HG02852 (cell line): ENCODE measurements around the gene ITFG1.
"Not testable (repeated sequence)": the region's sequence is repeated elsewhere in the genome, so short reads cannot be mapped to it uniquely, and the experiment has no call there.

ENCODE experiments used
- ATAC-seq: cut with Tn5 transposase; IDR thresholded peaks from one replicate; pipeline ENCODE4 v1.9.1; 2021; ENCODE audit warnings: mild to moderate bottlenecking, moderate library complexity; ENCODE audit not compliant: unreplicated experiment

ITFG1 gene

DNA sequence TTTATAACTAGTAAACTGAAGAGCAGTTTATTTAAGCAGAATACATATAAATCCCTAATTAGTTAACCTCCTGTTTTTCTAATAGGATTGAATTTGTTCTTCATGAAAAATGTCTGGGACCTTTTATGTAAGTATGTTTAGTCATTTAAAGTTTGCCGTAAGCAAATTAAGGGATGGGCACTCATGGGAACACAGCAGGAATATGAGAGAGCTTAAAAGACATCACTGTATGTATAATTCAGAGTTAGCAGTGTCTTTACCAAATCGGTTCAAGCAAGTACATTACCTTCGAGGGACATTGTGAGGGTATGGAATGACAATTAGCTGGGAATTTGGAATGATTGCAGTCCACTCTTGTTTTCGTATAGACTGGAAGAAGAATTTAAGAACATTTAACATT is 299.4 kb downstream of the ITFG1 start:
- ATAC-seq: no peak

DNA sequence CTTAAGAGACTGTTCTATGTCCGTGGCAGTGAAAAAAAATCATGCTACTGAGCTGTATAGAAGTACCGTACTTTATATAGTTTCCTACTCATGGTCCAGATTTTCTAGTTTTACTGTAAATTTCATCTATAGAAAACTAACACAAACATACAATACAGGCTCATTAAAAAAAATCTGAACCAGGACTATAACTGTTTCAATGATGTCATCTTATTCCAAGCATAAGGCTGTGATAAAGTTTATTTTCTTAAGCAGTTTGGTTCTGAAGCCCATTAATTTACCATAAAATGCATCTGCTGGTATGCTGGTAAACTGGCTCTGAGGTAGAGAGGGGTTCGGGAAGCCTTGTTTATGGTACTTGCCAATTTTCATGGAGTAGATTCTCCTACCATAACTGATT is 300.4 kb downstream of the ITFG1 start:
- ATAC-seq: no peak

DNA sequence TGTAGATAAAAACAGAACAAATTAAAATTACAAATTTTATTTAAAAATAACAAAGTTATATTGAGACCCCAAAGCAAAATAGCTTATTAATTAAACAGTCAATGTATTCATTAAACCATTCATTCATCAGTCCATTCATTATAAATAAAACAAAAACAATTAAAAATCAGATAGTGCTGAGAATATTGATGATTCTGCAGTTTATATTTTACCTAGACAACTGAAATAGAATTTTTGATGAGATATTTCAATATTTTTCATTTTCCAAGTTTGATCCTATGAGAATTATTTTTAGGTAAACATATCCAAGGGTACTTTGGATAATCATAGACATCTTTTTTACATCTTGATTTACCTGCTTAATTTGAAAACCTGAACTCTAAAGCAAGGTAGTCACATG is 301.9 kb downstream of the ITFG1 start:
- no peak for ATAC-seq

DNA sequence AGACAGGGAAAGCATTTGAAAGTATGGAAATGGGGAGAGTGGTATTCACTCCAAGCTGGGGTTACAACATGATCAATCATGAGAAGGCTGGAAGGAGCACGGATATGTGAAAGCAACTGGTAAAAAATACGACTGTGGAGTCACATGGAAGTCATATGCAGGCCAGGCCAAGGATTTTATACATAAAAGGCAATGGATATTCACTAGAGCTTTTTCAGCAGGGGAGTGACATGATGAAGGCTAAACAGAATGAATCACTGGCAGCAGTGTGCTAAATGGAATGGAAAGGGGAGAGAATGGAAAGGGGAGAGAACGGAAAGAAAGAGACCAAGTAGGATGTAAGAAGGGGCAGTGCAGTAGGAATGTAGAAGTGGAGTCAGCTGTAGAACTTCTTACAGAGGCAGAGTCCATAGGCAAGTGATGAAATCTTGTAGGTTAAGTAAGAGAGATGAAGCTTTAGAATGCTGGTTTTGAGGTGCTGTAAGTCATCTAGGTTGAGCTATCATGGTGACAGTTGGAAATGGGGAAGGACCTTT is 304.1 kb downstream of the ITFG1 start:
- no peak for ATAC-seq

DNA sequence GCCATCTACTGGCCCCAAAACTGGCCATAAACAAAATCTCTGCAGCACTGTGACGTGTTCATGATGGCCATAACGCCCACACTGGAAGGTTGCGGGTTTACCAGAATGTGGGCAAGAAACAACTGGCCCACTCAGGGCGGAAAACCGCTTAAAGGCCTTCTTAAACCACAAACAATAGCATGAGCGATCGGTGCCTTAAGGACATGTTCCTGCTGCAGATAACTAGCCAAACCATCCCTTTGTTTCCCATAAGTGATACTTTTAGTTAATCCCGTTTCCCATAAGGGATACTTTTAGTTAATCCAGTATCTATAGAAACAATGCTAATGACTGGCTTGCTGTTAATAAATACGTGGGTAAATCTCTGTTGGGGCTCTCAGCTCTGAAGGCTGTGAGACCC is 308.4 kb downstream of the ITFG1 start:
- ATAC-seq: not testable (repeated sequence)

DNA sequence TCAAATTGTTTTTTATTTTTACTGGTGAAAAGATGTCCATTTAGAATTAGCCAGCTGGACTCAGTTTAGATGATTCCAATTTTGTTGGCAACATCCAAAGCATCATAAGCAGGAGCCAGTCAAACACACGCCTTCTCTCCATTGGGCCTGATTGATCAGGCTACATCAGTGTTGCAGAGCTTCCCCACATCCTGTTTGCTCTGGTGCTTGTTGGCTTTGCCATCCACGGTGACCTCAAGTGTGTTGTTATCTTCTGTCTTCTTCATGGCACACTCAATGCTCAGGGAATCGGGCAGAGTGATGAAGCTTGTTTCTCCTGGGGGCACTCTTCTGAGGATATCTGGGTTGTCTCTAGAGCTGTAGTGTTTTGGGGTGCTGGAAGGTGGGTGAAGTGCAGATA is 310.8 kb downstream of the ITFG1 start:
- no peak for ATAC-seq

DNA sequence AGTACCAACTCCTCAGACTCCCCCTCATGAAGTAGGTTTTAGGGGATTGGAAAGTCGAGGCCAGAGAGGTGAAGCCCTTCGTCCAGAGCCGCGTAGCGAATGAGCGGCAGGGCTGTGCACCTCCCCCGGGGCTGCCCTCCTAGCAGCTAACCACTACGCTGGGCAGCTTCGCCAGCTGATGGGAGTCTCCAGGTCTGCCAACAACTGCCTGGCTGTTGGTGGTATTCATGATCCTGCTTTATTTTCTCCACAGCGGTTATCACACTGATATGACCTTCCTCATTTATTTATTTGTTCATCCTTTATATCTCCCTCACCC is 316.3 kb downstream of the ITFG1 start:
- no peak for ATAC-seq

DNA sequence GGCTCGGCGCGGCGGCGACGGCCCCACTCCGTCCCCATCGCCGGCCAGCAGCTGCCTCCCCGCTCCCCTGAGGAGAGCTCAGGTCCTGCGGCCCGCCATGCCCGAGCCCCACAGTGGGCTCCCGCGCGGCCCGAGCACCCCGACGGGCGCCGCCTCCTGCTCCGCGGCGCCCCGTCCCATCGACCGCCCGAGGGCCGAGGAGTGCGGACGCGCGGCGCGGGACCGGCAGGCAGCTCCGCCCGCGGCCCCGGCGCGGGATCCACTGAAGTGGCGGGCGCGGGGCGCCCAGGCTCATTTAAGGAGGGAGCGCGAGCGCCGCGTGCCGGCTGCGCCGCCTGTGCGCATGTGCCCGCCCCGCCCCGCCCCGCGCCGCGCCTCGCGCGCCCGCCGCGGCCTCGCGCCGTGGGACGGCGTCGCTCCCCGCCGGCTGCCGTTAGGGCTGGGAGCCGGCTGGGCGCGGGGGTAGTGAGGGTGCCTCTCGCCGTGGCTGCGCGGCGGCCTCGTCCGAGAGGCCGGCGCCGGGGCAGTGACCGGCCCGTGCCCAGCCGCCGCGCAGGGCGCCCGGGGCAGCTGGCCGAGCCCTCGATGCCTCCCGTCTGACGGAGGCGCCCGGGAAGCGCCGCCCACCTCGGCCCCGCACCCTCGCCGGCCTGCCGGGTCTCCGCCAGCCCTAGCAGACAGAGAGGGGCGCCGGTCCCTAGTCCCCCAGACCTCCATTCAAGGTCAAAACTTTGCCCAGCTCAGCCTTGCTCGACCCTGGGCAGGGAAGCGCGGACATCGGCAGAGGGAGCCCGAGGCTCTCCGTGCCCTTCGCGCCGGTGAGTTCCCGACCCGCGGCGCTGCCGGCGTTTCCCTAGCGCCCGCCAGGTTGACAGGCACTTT is 316.9 kb downstream of the ITFG1 start, which contains the start of gene NETO2:
TSS of gene NETO2 (minus strand) at position 269 of the 882 bp plus-strand sequence. CDS start 333 bp downstream, outside the sequence.
- ATAC-seq: peak; percentile 54

DNA sequence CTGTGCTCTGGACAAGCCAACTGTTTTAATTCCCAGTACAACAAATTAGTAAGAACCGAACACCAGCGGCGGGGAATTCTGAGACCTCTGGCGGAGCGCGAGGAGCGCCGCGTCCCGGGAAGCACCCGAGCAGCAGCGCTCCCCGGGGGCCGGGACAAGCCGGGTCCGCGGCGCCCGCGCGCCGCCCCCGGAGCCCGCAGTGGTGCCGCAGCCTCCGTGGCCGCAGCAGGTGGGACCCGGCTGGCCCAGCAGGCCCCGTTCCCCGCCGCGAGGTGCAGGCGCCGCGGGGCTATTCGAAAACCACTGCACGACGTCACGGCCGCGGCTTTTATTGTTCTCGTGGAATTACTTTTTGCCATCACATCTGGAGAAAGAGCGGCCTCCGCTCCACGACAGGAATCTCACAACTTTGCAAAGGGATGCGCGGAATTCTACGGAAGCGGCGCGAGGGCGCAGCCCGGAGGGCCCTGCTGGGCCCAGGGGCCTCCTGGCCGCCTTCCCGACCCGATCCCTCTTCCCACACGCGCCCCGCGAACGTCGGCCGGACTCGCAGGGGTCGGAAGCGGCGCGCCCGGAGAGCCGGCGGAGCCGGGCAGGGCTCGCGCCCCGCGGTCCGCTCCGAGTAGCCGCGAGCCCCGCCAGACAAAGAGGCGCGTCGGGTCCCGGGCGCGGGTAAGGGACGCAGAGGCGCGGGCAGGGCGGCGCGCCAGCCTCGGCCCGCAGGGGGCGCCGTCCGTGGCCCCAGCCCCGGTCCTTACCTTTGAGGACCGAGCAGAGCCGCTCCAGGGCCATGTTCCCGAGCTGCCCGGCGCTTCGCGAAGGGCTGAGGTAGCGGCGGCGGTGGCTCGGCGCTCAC is 317.8 kb downstream of the ITFG1 start:
- peak; percentile 69 for ATAC-seq

DNA sequence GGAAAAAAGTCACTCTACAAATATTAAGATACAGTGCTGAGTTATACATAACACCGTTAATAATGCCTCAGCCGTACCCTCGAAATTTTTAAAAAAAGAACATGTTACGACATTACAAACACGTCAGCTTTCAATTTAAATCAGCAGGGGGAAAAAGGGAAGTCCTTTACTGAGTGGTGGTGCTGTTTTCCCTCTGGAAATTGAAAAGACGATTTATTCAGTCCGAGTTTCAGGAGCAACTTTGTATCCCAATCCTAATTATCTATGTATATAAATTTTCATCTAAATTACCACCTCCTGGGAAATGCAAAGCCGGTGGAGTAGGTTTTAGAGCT is 318.4 kb downstream of the ITFG1 start:
- ATAC-seq: no peak

DNA sequence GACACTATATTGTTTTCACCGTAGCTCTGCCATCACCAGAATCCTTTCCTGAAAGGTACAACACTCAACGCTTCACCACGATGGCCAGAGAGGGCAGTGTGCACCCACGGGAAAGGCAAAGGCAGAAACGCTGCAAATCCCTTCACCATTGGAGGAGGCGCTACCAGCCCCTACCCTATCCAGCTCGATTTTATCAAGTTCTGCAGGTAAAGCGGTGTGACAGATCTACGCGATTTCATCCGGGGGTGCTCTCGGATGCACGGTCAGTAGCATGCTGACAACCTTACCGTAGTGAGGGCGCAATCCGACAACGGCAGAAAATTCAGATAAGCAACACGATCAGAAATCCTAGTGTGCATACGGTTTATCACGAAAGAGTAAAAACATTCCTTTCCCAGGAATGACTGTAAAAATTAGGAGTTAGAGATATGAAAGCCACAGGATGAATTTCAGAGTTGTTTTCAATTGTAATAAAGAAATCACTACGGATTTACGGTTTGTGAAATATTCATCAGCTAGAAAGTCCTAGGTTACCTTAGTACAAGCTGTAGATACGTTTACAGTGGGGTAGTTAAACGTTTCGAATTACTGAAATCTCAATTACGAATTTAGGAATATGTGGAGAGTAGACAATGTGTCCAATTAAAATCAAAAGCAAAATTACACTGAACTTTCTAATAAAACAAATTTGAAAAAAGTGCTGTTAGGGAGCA is 318.9 kb downstream of the ITFG1 start:
- peak; percentile 44 for ATAC-seq

DNA sequence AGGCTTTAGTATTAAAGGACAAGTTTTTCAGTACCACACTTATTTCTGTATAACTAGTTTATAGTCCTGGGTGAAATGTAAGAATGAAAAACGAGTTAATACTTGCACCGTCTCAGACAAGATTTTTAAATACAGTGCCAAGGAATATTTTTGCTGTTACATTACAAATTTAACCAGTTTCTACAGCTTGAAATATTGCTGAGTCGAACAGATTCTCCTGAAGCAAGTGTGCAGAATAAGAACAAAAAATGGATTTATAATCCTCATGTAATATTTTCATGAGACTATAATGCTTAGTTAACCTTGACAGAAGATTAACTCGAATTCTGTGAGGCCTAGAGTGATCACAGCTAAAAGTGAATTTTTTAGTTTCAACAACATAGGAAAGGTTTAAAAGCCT is 320.2 kb downstream of the ITFG1 start:
- ATAC-seq: no peak

DNA sequence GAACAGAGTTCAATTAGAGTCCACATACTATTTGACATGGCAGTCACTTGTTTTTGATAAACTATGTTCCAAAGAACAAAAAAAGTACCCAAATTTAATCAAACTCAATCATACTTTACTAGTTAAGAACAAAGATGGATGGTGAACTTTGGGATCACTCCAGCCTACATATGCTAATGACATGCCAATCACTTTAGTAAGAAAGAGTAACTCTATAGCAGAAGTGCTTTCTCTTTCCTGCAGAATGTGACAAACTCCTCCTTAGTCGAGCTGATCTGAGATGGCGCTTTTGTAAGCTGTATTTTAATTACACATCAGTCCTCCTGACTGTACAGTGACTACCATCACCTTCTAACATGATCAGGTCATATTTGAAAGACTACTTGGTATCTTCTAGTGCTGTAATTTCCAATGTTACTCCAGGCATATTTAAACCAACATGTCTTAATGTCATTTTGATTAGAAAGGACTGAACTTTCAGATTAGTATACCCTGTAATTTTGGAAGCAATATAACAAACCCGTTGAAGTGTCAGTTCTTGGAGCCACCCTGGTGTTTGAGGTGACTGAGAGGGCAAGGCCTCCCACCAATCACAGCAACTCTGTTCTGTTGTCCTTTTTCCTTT is 321.2 kb downstream of the ITFG1 start:
- ATAC-seq: no peak

DNA sequence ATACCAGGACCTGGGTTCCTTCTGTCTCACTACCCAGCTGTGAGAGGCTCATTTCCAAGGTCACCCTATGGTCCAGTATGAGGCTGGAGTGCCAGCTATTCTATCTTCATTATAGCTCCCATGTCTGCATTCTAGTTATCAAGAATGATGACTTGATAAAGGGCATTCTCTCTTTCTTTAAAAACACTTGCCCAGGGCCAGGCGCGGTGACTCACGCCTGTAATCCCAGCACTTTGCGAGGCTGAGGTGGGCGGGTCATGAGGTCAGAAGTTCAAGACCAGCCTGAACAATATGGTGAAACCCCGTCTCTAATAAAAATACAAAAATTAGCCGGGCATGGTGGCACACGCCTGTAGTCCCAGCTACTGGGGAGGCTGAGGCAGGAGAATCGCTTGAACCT is 322.9 kb downstream of the ITFG1 start:
- ATAC-seq: not testable (repeated sequence)

DNA sequence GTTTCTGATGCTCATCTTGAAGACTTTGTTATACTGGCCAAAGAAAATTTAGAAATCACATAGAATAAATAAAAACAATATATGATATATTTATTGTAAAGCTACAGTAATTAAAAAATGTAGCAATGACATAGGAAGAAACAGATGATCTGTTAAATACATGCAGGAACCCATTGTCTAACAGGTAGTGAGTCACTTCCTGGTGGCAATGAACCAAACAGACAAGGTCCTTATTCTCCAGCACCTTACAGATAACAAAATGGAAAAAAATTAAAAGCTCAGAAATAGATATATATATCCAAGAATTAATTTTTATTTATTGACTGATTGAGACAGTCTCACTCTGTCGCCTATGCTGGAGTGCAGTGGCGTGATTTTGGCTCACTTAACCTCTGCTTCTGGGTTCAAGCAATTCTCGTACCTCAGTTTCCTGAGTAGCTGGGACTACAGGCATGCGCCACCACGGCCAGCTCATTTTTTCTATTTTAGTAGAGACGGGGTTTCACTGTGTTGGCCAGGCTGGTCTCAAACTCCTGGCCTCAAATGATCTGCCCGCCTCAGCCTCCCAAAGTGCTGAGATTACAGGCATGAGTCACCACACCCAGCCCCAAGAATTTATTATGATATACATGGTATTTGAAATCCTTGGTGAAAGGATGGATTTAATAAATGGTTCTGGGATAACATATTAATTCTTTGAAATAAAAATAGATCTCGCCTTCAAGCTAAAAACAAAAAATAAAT is 324.6 kb downstream of the ITFG1 start:
- no peak for ATAC-seq

DNA sequence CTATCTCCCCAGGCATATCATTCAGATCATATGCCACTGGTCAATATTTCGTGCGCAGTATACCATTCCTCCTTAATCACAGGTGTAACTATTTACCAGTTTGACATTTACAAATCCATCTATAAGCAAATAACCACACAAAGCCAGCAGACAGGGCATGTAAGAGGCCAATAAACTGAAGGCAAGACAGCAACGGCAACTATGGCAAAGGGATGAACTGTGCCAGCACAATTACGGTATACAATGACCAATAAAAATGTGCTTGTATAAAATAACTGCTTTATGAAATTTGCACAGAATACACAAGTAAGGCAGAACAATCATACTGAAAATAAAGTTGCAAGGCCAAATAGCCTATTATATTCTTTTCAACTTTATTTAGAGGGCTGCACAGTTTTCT is 326.3 kb downstream of the ITFG1 start:
- ATAC-seq: no peak

DNA sequence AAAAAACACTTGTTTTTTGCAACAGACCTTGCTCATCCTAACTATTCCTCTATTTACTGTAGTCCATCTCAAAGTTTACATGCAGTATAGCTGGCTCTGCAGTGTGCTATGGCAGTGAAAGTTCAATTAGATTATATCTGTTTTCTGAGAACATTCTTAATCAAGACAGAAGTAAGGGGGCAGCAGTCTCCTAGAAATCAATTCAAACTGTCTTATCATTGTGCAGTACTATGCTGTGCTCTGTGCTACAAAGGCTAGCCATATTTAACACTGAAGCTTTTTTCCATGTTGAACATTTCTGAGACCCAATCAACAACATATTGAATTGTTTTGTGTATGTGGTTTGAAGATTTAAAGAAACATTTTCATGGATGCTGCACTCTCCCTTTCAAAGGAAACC is 328.6 kb downstream of the ITFG1 start:
- no peak for ATAC-seq

DNA sequence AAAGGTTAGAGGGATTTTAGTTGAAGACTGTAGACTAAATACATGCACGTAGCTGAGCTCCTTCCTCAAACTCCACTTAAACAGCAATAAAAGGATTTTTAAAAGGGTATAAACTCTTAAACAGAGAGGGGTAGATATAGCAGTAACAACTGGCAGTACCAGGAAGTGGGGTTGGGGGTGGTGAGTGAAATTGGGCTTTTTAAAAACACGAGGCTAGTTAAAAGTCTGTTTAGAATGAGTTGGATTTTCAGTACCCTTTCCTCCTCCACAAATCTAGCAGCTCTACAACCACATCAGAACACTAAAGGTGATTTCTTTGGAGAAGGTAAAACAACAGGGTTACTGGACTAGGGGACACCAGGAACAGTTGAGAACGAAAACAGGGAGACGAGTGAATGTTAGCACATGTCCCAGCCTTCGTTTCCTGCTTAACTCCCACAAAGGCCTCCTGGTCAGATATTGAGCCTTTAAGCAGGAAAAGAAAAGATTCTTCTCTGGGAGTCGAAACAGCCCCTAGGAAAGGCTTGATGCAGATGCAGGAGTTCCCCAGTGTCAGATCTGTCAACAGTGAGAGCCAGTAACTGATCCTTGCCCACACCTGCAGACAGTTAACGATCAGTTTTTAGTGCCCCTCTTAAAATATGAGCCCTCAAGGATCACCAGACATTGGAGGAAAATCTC is 331.0 kb downstream of the ITFG1 start:
- ATAC-seq: no peak

DNA sequence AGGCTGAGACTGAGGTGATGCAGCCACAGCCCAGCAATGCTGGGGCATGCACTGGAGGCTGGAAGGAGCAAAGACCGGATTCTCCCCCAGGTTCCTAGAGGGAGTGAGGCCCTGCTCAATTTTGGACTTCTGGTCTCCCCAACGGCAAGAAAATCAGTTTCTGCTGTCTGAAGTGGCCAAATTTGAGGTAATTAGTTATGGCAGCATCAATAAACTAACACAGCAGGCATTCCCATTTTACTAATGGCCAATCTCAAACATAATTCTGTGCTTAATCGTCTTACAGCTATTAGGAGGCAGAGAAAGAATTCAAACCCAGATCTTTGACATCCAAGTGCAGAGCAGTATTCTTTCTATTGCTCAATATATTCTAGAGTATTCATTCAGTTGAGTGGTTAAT is 333.3 kb downstream of the ITFG1 start:
- ATAC-seq: no peak

DNA sequence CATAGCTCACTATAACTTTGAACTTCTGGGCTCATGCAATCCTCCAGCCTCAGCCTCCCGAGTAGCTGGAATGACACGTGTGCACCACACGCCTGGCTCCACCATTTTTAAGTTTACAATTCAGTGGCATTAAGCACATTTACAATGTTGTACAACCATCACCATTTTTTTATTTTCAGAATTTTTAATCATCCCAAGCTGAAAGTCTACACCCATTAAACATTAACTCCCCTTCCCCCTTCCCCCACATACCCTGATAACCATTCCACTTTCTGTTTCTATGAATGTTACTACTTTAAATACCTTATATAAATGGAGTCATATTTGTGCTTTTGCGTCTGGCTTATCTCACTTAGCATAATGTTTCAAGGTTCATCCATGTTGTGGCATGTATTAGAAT is 335.1 kb downstream of the ITFG1 start:
- no peak for ATAC-seq
